ENCODE measurements around the gene GYS1.

Gene GYS1

GRCh38 chr19:48940902-48941301, 52.2 kb downstream of the GYS1 start:
- no peaks in the 10 kb centered on the region for H3F3A ChIP-seq (ENCODE audit: low read depth)
- H4K20me1 ChIP-seq (ENCODE audit: insufficient read depth, low read length, poor library complexity, severe bottlenecking), result no peaks in the 10 kb centered on the region
- H3K27me3 ChIP-seq (ENCODE audit: insufficient read depth, low read length, poor library complexity, severe bottlenecking), result no peaks in the 10 kb centered on the region
- H3K9ac ChIP-seq (ENCODE audit: low read depth, low read length, poor library complexity, severe bottlenecking), result no peak overlapping the region
- H2AFZ ChIP-seq (ENCODE audit: low read length), result no peak overlapping the region
- no peaks in the 10 kb centered on the region for H3K79me2 ChIP-seq (ENCODE audit: insufficient read depth, low read length)
- no peaks in the 10 kb centered on the region for H3K9me3 ChIP-seq (ENCODE audit: insufficient read depth, low read depth, low read length)
- H3K4me3 ChIP-seq (ENCODE audit: low read length, poor library complexity, severe bottlenecking), result no peak overlapping the region
- TF ChIP-seq, protein P1, sequence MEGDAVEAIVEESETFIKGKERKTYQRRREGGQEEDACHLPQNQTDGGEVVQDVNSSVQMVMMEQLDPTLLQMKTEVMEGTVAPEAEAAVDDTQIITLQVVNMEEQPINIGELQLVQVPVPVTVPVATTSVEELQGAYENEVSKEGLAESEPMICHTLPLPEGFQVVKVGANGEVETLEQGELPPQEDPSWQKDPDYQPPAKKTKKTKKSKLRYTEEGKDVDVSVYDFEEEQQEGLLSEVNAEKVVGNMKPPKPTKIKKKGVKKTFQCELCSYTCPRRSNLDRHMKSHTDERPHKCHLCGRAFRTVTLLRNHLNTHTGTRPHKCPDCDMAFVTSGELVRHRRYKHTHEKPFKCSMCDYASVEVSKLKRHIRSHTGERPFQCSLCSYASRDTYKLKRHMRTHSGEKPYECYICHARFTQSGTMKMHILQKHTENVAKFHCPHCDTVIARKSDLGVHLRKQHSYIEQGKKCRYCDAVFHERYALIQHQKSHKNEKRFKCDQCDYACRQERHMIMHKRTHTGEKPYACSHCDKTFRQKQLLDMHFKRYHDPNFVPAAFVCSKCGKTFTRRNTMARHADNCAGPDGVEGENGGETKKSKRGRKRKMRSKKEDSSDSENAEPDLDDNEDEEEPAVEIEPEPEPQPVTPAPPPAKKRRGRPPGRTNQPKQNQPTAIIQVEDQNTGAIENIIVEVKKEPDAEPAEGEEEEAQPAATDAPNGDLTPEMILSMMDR (conservative IDR thresholded peaks at IDR 0.05; ENCODE audit: low read length), result no peak
- no peak for TF ChIP-seq EZH2phosphoT487 (IDR thresholded peaks at IDR 0.05; ENCODE audit: borderline replicate concordance)
- H3K4me1 ChIP-seq (ENCODE audit: insufficient read depth, low read length, poor library complexity, severe bottlenecking), result no peaks in the 10 kb centered on the region
- H3K36me3 ChIP-seq (ENCODE audit: insufficient read depth, low read length), result no peaks in the 10 kb centered on the region
- no peaks in the 10 kb centered on the region for H3K9me2 ChIP-seq (replicated peaks; ENCODE audit: low read depth, low read length)
- H3K4me2 ChIP-seq (ENCODE audit: low read depth, low read length, poor library complexity, severe bottlenecking), result no peak overlapping the region

GRCh38 chr19:48938256-48938655, 54.9 kb downstream of the GYS1 start:
- Histone ChIP-seq H3K9me2 (replicated peaks; ENCODE audit: low read depth, low read length) (no peaks in the 10 kb centered on the region), H3K36me3 (ENCODE audit: insufficient read depth, low read length) (no peaks in the 10 kb centered on the region), H3F3A (ENCODE audit: low read depth) (no peaks in the 10 kb centered on the region), H2AFZ (ENCODE audit: low read length) (no peak overlapping the region), H4K20me1 (ENCODE audit: insufficient read depth, low read length, poor library complexity, severe bottlenecking) (no peaks in the 10 kb centered on the region), H3K4me3 (ENCODE audit: low read length, poor library complexity, severe bottlenecking) (no peak overlapping the region), H3K4me1 (ENCODE audit: insufficient read depth, low read length, poor library complexity, severe bottlenecking) (peaks cover 8% of the 10 kb centered on the region), H3K27me3 (ENCODE audit: insufficient read depth, low read length, poor library complexity, severe bottlenecking) (no peaks in the 10 kb centered on the region), H3K4me2 (ENCODE audit: low read depth, low read length, poor library complexity, severe bottlenecking) (no peak overlapping the region), H3K9ac (ENCODE audit: low read depth, low read length, poor library complexity, severe bottlenecking) (no peak overlapping the region), H3K9me3 (ENCODE audit: insufficient read depth, low read depth, low read length) (no peaks in the 10 kb centered on the region), H3K79me2 (ENCODE audit: insufficient read depth, low read length) (no peaks in the 10 kb centered on the region)
- TF ChIP-seq, protein P1 (conservative IDR thresholded peaks at IDR 0.05; ENCODE audit: low read length), result no peak
- no peak for TF ChIP-seq EZH2phosphoT487 (IDR thresholded peaks at IDR 0.05; ENCODE audit: borderline replicate concordance)

- no peaks in the 10 kb centered on the region for H3K79me2 ChIP-seq (ENCODE audit: insufficient read depth, low read length)
- peaks cover 10% of the 10 kb centered on the region for H3K4me1 ChIP-seq (ENCODE audit: insufficient read depth, low read length, poor library complexity, severe bottlenecking)
- no peak overlapping the region for H3K4me2 ChIP-seq (ENCODE audit: low read depth, low read length, poor library complexity, severe bottlenecking)
- no peak overlapping the region for H3K4me3 ChIP-seq (ENCODE audit: low read length, poor library complexity, severe bottlenecking)
- no peak overlapping the region for H2AFZ ChIP-seq (ENCODE audit: low read length)
- no peaks in the 10 kb centered on the region for H3K36me3 ChIP-seq (ENCODE audit: insufficient read depth, low read length)
- no peak overlapping the region for H3K9ac ChIP-seq (ENCODE audit: low read depth, low read length, poor library complexity, severe bottlenecking)
- no peaks in the 10 kb centered on the region for H3K9me3 ChIP-seq (ENCODE audit: insufficient read depth, low read depth, low read length)
- no peaks in the 10 kb centered on the region for H3K9me2 ChIP-seq (replicated peaks; ENCODE audit: low read depth, low read length)
- H3F3A ChIP-seq (ENCODE audit: low read depth), result no peaks in the 10 kb centered on the region
- no peaks in the 10 kb centered on the region for H4K20me1 ChIP-seq (ENCODE audit: insufficient read depth, low read length, poor library complexity, severe bottlenecking)
- no peaks in the 10 kb centered on the region for H3K27me3 ChIP-seq (ENCODE audit: insufficient read depth, low read length, poor library complexity, severe bottlenecking)
- no peak for TF ChIP-seq EZH2phosphoT487 (IDR thresholded peaks at IDR 0.05; ENCODE audit: borderline replicate concordance)
- TF ChIP-seq, protein P1 (conservative IDR thresholded peaks at IDR 0.05; ENCODE audit: low read length), result no peak
These were observed 57.2 kb downstream of the GYS1 start for GRCh38 chr19:48935864-48936263.

Measured in Loucy (cell line).